ENCODE data around the gene ACTN2.

The ACTN2 gene

DNA sequence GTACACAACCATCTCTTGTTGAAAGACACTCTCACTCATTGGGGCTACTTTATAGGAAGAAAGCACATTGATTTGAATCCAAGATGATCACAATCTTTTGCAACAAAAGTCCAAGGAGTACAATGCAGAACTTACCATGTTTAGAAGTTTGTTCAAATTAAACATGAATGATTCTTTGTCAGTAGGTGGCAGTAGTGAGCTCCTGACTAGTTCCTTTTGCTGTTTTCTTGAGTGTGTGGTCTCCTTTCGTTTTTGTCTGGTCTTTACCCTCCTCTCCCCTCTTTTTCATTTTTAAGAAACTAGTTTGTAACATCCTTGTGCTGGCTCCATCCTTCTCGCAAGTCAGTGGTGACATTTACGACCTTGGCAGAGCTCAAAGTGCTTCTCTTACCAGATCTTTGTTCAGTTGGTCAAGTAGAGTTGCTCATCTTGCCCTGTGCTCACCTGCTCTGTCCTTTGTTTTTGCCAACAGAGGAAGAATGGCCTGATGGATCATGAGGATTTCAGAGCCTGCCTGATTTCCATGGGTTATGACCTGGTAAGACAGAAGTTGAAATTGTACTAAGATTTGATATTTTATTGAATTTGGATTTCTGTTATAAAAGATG lies 73.1 kb downstream of the ACTN2 start:
- no peak overlapping the region for H3K4me3 ChIP-seq (ENCODE audit: control insufficient read depth, low read depth, low read length)
- TF ChIP-seq, protein P1, sequence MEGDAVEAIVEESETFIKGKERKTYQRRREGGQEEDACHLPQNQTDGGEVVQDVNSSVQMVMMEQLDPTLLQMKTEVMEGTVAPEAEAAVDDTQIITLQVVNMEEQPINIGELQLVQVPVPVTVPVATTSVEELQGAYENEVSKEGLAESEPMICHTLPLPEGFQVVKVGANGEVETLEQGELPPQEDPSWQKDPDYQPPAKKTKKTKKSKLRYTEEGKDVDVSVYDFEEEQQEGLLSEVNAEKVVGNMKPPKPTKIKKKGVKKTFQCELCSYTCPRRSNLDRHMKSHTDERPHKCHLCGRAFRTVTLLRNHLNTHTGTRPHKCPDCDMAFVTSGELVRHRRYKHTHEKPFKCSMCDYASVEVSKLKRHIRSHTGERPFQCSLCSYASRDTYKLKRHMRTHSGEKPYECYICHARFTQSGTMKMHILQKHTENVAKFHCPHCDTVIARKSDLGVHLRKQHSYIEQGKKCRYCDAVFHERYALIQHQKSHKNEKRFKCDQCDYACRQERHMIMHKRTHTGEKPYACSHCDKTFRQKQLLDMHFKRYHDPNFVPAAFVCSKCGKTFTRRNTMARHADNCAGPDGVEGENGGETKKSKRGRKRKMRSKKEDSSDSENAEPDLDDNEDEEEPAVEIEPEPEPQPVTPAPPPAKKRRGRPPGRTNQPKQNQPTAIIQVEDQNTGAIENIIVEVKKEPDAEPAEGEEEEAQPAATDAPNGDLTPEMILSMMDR (IDR thresholded peaks at IDR 0.05; ENCODE audit: control insufficient read depth, insufficient read depth, low read depth, low read length, missing control alignments): peak; percentile 66
- peak; percentile 3 for DNase-seq (ENCODE audit: low read depth)

DNA sequence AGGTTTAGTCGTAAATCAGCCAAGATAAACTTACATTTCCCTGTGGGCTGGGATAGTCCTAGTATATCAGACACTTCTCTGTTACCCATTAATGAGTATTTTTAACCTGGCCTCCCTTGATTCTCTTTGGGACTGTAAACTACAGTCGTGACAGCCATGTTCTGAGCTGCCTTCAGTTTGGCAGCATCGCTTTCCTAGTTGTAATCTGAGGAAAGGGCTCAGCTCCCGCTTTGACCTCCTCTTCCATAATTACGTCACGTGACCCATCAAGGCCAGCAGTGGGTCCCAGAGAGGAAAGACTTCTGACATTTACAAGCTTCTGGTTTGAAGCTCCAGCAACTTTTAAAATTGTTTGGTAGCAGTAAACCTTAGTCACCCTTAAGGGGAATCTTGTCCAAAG lies 74.2 kb downstream of the ACTN2 start:
- no peak overlapping the region for H3K4me3 ChIP-seq (ENCODE audit: control insufficient read depth, low read depth, low read length)
- TF ChIP-seq, protein P1 (IDR thresholded peaks at IDR 0.05; ENCODE audit: control insufficient read depth, insufficient read depth, low read depth, low read length, missing control alignments): no peak
- no peak for DNase-seq (ENCODE audit: low read depth)

DNA sequence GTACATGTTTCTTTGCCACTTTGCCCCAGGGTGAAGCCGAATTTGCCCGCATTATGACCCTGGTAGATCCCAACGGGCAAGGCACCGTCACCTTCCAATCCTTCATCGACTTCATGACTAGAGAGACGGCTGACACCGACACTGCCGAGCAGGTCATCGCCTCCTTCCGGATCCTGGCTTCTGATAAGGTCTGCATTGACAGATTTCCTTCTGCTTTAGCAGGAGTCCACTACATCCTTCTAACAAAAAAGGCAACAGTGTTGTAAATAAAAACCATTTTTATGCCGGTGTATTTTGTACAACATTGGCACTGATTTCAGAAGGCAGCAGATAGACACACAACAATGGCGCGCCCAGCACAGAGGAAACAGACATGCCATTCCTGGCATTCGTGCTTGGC lies 74.7 kb downstream of the ACTN2 start:
- H3K4me3 ChIP-seq (ENCODE audit: control insufficient read depth, low read depth, low read length): no peak overlapping the region
- TF ChIP-seq, protein P1 (IDR thresholded peaks at IDR 0.05; ENCODE audit: control insufficient read depth, insufficient read depth, low read depth, low read length, missing control alignments): no peak
- no peak for DNase-seq (ENCODE audit: low read depth)

DNA sequence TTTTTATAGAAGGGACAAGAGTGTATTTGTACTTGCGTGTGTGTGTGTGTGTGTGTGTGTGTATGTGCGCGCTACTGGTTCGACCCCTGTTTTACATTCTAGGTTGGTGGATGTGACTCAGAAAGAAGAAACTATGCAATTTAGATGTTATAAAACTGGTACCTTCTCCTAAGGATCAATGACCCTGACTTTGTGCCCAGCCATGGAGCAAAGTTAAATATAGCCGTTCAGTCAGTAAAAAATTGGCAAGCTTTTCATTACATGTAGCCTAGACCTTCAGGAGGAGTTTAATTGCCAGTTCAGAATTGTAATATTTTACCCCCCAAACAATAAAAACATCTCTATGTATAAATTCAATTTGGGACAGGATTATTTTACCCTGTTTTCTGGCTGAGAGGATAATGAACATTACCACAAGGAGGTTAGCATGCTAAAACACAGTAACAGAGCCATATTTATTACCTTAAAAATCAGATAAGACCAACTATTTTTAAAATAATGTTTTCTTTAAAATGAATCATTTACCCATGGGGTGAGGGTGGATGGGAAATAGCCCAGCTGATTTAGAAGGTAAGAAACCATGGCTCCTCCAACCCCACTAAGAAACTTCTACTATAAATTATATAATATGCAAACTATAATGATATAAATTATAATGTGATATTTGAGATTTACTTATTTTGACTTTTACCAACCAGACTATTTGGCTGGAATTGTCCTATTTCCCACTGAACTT lies 75.3 kb downstream of the ACTN2 start:
- TF ChIP-seq, protein P1 (IDR thresholded peaks at IDR 0.05; ENCODE audit: control insufficient read depth, insufficient read depth, low read depth, low read length, missing control alignments): no peak
- H3K4me3 ChIP-seq (ENCODE audit: control insufficient read depth, low read depth, low read length): no peak overlapping the region
- no peak for DNase-seq (ENCODE audit: low read depth)

DNA sequence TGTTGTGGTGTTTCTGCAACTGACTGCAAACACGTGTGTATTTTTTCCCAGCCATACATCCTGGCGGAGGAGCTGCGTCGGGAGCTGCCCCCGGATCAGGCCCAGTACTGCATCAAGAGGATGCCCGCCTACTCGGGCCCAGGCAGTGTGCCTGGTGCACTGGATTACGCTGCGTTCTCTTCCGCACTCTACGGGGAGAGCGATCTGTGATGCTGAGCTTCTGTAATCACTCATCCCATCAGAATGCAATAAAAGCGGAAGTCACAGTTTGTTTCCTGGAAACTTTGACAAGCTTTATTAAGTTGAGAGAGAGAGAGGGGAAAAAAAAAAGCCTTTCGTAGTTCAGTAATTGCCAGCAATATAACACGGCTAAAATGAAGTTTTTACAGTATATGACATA lies 76.1 kb downstream of the ACTN2 start:
- TF ChIP-seq, protein P1 (IDR thresholded peaks at IDR 0.05; ENCODE audit: control insufficient read depth, insufficient read depth, low read depth, low read length, missing control alignments): no peak
- no peak overlapping the region for H3K4me3 ChIP-seq (ENCODE audit: control insufficient read depth, low read depth, low read length)
- DNase-seq (ENCODE audit: low read depth): no peak

DNA sequence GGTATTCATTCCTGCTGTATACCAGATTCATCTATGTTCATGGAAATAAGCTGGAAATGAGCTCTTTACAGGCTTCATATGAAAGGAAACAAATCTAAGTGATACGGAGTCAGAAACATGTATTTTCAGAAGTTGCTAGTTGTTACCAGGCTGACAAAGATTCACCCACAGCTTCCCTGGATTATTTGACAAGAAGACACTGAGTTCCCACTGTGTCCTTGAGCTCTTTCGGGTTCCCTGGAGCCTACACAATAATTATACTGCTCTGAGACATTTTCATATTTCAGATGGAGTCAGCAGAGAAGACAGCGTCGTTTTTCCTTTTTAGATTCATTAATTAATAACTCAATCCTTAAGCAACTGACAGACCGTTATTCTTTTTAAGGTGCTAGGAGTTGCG lies 79.5 kb downstream of the ACTN2 start:
- TF ChIP-seq, protein P1 (IDR thresholded peaks at IDR 0.05; ENCODE audit: control insufficient read depth, insufficient read depth, low read depth, low read length, missing control alignments): no peak
- no peak overlapping the region for H3K4me3 ChIP-seq (ENCODE audit: control insufficient read depth, low read depth, low read length)
- no peak for DNase-seq (ENCODE audit: low read depth)

Data from AG09309 (cell line).